Caki2 (cell line): ENCODE data around the gene PCDHGB3. TPM values are rescaled to one million over a fixed set of nuclear protein-coding genes. Genes with fewer than 3 reads are reported as not detected.
"Not testable (repeated sequence)": the region's sequence is repeated elsewhere in the genome, so short reads cannot be mapped to it uniquely, and the experiment has no call there.

Experiments
- DNase-seq: peaks from one replicate; pipeline ENCODE4 v3.0.0-alpha.2; 2015; ENCODE audit warnings: low read depth
- in situ Hi-C: cut with HindIII; loops from 2 replicates; pipeline ENCODE4 v1.10.0; 2016; ENCODE audit warnings: low sequenced_read_pairs, low pct_unique_long_range_greater_than_20kb, mixed read lengths
- total RNA-seq: library from RNA; depleted of rRNA; stranded (reverse); fragments of >200 nt; shearing (Covaris generic); gene quantifications from 2 replicates; pipeline ENCODE4 v1.2.3, GENCODE V29; 2014; ENCODE audit warnings: low replicate concordance

Gene PCDHGB3
- total RNA-seq, 1 experiment from 2014 or later: not detected

DNA sequence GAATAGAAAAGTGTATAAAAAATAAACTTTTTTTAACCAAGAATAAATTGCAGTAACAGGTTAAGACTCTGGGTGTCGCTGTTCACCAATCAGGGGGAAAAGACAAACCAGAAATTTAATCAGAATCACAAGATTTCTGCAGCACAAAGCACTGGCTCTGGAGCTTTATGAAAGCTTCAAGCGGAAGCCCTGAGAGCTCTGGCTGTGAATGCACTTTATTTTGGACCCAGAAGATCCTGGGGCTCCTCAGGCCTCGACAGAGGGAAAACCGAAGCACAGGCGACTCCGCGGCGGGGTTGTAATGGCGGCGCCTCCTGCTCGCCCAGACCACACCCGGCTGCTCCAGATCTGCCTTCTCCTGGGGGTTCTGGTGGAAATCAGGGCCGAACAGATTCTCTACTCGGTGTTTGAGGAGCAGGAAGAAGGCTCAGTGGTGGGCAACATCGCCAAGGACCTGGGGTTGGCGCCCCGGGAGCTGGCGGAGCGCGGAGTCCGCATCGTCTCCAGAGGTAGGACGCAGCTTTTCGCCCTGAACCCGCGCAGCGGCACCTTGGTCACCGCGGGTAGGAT, 15.1 kb upstream of the PCDHGB3 start, which contains the start of gene PCDHGA4:
PCDHGA4 (plus strand) TSS at position 122 of the 570 bp plus-strand sequence; CDS start at position 209, 87 bp downstream.
- DNase-seq: no peak
- in situ Hi-C loops: no loop called here

DNA sequence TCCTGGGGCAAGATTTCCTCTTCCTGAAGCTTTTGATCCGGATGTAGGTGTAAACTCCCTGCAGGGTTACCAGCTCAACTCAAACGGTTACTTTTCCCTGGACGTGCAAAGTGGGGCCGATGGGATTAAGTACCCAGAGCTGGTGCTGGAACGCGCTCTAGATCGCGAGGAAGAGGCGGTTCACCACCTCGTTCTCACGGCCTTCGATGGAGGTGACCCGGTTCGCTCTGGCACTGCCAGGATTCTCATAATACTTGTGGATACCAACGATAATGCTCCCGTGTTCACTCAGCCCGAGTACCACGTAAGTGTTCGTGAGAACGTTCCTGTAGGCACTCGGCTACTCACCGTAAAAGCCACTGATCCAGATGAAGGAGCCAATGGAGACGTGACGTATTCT, 14.4 kb upstream of the PCDHGB3 start:
- in situ Hi-C loops: no loop called here
- no peak for DNase-seq

- in situ Hi-C loops: no loop called here
- DNase-seq: no peak
These were observed 13.9 kb upstream of the PCDHGB3 start for GRCh38 chr5:141356133-141356532.

DNA sequence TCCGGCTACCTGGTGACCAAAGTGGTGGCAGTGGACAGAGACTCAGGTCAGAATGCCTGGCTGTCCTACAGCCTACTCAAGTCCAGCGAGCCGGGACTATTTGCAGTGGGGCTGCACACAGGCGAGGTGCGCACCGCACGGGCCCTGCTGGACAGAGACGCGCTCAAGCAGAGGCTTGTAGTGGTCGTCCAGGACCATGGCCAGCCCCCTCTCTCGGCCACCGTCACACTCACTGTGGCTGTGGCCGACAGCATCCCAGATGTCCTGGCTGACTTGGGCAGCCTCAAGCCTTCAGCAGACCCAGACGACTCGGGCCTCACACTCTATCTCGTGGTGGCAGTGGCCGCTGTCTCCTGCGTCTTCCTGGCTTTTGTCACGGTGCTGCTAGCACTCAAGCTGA, 13.1 kb upstream of the PCDHGB3 start:
- in situ Hi-C loops: no loop called here
- DNase-seq: no peak

DNA sequence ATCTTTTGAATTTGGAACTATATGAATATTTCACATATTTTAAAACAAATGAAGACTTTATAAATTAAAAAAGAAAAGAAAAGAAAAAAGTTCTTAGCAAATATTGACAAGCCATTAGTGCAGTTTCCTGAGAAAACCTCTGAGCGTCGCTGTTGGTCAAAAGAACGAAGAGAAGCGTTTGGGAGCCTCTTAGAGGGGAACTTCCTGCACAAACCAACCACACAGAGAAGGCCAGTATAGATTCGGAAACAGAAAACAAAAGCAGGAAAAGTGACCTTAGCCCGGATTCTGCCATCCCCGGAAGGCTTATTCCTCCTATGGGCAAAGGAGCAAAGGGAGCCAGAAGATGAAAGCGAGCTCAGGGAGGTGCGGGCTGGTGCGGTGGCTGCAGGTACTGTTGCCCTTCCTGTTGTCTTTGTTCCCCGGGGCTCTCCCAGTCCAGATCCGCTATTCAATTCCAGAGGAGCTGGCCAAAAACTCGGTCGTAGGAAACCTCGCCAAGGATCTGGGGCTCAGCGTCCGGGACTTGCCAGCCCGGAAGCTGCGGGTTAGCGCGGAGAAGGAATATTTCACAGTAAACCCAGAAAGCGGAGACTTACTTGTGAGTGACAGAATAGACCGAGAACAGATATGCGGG, 10.1 kb upstream of the PCDHGB3 start, which contains the start of gene PCDHGB2:
PCDHGB2 (plus strand) TSS at position 205 of the 637 bp plus-strand sequence; CDS start at position 347, 142 bp downstream.
- peak; percentile 6 for DNase-seq
- in situ Hi-C loops: no loop called here

GRCh38 chr5:141360685-141361084, 9.4 kb upstream of the PCDHGB3 start:
- DNase-seq: no peak
- in situ Hi-C loops: no loop called here

DNA sequence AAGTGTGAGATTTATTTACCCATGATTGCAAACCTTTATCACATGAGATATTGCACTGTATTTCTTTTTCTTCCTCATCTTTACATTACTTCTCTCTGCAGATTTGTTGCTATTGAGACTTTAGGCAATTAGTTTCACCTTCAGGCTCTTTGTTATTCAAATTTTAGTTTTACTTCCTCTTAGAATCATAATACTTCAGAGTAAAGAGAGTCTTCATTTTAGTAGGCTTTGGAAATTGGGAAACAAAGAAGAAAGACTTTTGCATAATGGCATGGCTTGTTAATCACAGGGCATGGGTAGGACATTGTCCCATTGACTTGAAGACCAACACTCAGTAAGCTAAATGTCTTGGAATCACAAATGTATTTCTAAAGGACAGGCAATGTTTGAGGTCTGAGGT, 7.3 kb upstream of the PCDHGB3 start:
- DNase-seq: no peak
- in situ Hi-C loops: no loop called here

- in situ Hi-C loops: no loop called here
- no peak for DNase-seq
These were observed 5.9 kb upstream of the PCDHGB3 start, which contains the start of gene PCDHGA5 for GRCh38 chr5:141363952-141364660. PCDHGA5 (plus strand) TSS chr5:141364162; CDS start chr5:141364331, 169 bp downstream.

- in situ Hi-C loops: no loop called here
These were observed 3.8 kb upstream of the PCDHGB3 start for GRCh38 chr5:141366016-141366896.

DNA sequence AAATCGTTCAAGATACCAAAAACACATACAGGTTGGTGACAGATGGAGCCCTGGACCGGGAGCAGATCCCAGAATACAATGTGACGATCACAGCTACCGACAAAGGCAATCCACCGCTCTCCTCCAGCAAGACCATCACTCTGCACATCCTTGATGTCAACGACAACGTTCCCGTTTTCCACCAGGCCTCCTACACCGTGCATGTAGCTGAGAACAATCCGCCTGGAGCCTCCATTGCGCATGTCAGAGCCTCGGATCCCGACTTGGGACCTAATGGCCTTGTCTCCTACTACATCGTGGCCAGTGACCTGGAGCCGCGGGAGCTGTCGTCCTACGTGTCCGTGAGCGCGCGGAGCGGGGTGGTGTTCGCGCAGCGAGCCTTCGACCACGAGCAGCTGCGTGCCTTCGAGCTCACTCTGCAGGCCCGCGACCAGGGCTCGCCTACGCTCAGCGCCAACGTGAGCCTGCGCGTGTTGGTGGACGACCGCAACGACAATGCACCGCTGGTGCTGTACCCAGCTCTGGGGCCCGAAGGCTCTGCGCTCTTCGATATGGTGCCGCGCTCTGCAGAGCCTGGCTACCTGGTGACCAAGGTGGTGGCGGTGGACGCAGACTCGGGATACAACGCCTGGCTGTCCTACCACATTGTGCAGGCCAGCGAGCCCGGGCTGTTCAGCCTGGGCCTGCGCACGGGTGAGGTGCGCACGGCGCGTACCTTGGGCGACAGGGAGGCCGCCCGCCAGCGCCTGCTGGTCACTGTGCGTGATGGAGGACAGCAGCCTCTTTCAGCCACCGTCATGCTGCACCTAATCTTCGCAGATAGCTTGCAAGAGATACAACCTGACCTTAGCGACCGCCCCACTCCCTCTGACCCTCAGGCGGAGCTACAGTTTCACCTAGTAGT, 1.8 kb downstream of the PCDHGB3 start:
- in situ Hi-C loops: no loop called here
- DNase-seq: no peak

More at GRCh38 chr5:141366016-141366896, 3.8 kb upstream of the PCDHGB3 start:
- no peak for DNase-seq

- in situ Hi-C loops: no loop called here
- DNase-seq: no peak
These were observed 3.8 kb downstream of the PCDHGB3 start, which contains the start of gene PCDHGA6 for GRCh38 chr5:141373673-141374317. PCDHGA6 (plus strand) TSS chr5:141373891; CDS start chr5:141374084, 193 bp downstream.

GRCh38 chr5:141374627-141375026, 4.6 kb downstream of the PCDHGB3 start:
- in situ Hi-C loops: no loop called here
- no peak for DNase-seq

GRCh38 chr5:141375444-141376155, 5.6 kb downstream of the PCDHGB3 start:
- DNase-seq, in situ Hi-C loops: not testable (repeated sequence)

GRCh38 chr5:141382469-141383294, 12.6 kb downstream of the PCDHGB3 start, which contains the start of gene PCDHGA7:
PCDHGA7 (plus strand) TSS chr5:141382742; CDS start chr5:141382900, 158 bp downstream.
- DNase-seq: no peak
- in situ Hi-C loops: no loop called here

GRCh38 chr5:141383345-141383744, 13.3 kb downstream of the PCDHGB3 start:
- DNase-seq: no peak
- in situ Hi-C loops: no loop called here
